SJCRH30 (cell line): Measurements from ENCODE around the gene SENP1. TPM values are rescaled to one million over a fixed set of nuclear protein-coding genes. Genes with fewer than 3 reads are reported as not detected.

Experiments used
- DNase-seq, 2 experiments: peaks; one replicate each; pipeline ENCODE4 v3.0.0-alpha.2; 2015 to 2020
- H3K27ac ChIP-seq: fragments of 250-450 bp; sonication (Bioruptor Pico); 2 replicates; pipeline ENCODE4 v1.5.1; 2020; ENCODE audit warnings: mild to moderate bottlenecking, moderate library complexity
- H3K27me3 ChIP-seq: fragments of 250-450 bp; sonication (Bioruptor Pico); 2 replicates; pipeline ENCODE4 v1.5.1; 2020; ENCODE audit warnings: mild to moderate bottlenecking, moderate library complexity
- H3K36me3 ChIP-seq: fragments of 250-450 bp; sonication (Bioruptor Pico); 2 replicates; pipeline ENCODE4 v1.5.1; 2020; ENCODE audit warnings: mild to moderate bottlenecking, moderate library complexity
- H3K4me1 ChIP-seq: fragments of 250-450 bp; sonication (Bioruptor Pico); 2 replicates; pipeline ENCODE4 v1.5.1; 2020; ENCODE audit warnings: mild to moderate bottlenecking, moderate library complexity
- H3K4me3 ChIP-seq: fragments of 250-450 bp; sonication (Bioruptor Pico); 2 replicates; pipeline ENCODE4 v1.5.1; 2020; ENCODE audit warnings: mild to moderate bottlenecking, moderate library complexity
- H3K9me3 ChIP-seq: fragments of 250-450 bp; sonication (Bioruptor Pico); replicated peaks from 2 replicates; pipeline ENCODE4 v1.5.1; 2020; ENCODE audit warnings: mild to moderate bottlenecking, moderate library complexity
- total RNA-seq: library from RNA; depleted of rRNA; stranded (reverse); fragments of >200 nt; shearing (Covaris generic); gene quantifications from 2 replicates; pipeline ENCODE4 v1.2.3, GENCODE V29; 2014

SENP1 gene
- total RNA-seq, 1 experiment from 2014 or later = 53.6 TPM

DNA sequence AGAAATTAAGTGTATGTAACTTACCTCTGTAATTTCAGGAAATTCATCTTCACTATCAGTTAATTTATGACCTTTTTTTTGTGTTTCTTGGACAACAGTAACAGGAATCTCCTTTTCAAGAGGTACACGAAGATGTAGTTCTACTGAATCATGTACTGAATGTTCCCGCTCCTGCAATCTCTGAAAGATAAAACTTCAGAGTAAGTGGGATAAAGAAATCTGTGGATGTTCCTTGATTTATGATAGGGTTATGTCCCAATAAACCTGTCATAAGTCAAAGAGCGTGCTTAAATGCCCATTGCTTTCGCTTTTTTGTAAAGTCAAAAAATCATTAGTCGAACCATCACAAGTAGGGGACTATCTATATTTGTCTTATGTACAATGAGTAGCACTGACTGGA lies 40.8 kb downstream of the SENP1 start:
- H3K9me3 ChIP-seq = no peaks in the 10 kb centered on the region; the same call in 1 of the 2 replicates
- H3K4me3 ChIP-seq = no peak overlapping the region
- DNase-seq = no peak
- H3K4me1 ChIP-seq = no peaks in the 10 kb centered on the region
- H3K27me3 ChIP-seq = no peaks in the 10 kb centered on the region
- no peak overlapping the region for H3K27ac ChIP-seq
- peaks cover 87% of the 10 kb centered on the region for H3K36me3 ChIP-seq

DNA sequence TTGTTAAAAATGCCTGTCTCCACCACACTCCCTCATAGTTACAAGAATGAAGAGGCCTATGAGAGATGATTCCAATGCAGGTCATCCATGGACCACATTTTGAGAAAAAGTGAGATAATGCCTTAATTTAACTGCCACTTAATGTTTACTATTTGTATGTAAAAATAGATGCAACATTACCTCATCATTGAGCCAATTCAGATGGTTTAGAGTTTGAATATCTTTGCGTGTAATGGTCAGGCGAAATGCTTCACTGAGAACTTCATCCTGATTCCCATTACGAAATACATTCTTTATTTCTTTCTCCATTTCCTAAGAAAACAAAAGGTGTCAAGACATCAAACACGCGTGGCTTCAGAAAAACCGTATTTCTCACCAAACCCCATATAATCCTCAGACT lies 42.3 kb downstream of the SENP1 start:
- H3K4me3 ChIP-seq = no peak overlapping the region

DNA sequence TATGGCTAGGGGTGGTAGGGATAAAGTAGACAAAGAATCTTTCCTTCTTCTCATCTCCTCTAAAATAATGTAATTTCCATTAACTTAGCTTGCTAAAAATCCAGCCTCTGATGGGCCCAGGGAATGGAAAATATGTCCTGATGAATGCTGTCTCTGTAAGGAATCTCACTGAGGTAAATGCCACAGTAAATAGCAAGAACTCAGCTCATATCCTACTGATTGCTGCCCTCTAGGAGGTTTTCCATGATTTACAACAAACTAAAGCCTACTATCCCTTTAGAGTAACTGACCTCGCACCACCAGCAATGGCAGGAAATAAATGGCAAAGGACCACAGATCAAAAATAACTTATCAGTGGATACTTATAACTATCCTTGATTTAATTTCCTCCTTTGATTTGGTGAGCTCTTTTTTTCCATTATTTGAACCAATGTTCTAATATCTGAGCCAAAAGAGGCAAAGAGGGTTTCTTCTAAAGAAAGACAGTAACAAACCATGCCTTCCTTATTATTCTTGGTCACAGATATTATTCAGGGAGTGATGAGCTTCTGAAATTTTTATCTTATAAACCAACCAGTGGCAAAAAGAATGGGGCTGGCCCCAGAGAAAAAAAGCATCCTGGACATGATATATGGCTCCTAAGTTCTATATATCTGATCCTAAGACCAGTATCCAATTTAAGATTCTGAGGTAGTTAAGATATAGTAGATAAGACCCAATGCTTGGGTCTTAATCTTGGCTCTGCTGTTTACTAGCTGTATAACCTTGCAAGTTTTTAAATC lies 43.8 kb downstream of the SENP1 start:
- peak in 1 of 2 experiments; percentile 29 for DNase-seq
- Histone ChIP-seq H3K4me1 (no peaks in the 10 kb centered on the region), H3K9me3 (peaks cover 4% of the 10 kb centered on the region), H3K36me3 (peaks cover 86% of the 10 kb centered on the region), H3K27ac (no peak overlapping the region), H3K4me3 (no peak overlapping the region), H3K27me3 (no peaks in the 10 kb centered on the region)

More for the DNA sequence above, 42.3 kb downstream of the SENP1 start:
- H3K4me1 ChIP-seq = no peaks in the 10 kb centered on the region
- peaks cover 93% of the 10 kb centered on the region for H3K36me3 ChIP-seq
- no peak for DNase-seq
- peaks cover 3% of the 10 kb centered on the region for H3K9me3 ChIP-seq
- H3K27me3 ChIP-seq = no peaks in the 10 kb centered on the region
- no peak overlapping the region for H3K27ac ChIP-seq

- DNase-seq = no peak
- no peak overlapping the region for H3K4me3 ChIP-seq
Measured at GRCh38 chr12:48060474-48060873, 45.4 kb downstream of the SENP1 start.

DNA sequence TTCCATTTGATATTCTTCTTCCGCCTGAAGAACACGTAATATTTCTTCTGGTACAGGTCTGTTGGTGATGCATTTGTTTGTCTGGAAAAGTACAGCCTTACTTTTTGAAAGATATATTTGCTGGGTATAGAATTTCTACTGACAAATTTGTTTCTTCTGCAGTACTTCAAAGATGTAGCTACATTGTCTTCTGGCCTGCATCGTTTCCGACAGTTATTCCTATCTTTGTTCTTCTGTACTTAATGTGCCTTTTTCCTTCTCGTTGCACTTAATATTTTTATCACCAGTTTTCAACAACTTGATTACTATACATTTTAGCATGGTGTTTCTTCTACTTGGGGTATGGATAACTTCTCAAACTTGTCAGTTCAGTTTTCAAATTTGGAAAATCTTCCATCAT lies 47.1 kb downstream of the SENP1 start:
- Histone ChIP-seq H3K4me3 (no peak overlapping the region), H3K9me3 (peaks cover 4% of the 10 kb centered on the region), H3K27ac (no peak overlapping the region), H3K27me3 (no peaks in the 10 kb centered on the region), H3K4me1 (no peaks in the 10 kb centered on the region), H3K36me3 (peaks cover 60% of the 10 kb centered on the region)
- no peak for DNase-seq

More at GRCh38 chr12:48060474-48060873, 45.4 kb downstream of the SENP1 start:
- Histone ChIP-seq H3K27me3 (no peaks in the 10 kb centered on the region), H3K36me3 (peaks cover 73% of the 10 kb centered on the region), H3K4me1 (no peaks in the 10 kb centered on the region), H3K27ac (no peak overlapping the region), H3K9me3 (peaks cover 4% of the 10 kb centered on the region)

- Histone ChIP-seq H3K36me3 (peaks cover 27% of the 10 kb centered on the region), H3K9me3 (peaks cover 4% of the 10 kb centered on the region; the same call in 1 of the 2 replicates), H3K27me3 (no peaks in the 10 kb centered on the region), H3K4me3 (no peak overlapping the region), H3K27ac (no peak overlapping the region), H3K4me1 (no peaks in the 10 kb centered on the region)
- peak in 1 of 2 experiments; percentile 16 for DNase-seq
Measured at GRCh38 chr12:48054955-48055821, 50.7 kb downstream of the SENP1 start.

DNA sequence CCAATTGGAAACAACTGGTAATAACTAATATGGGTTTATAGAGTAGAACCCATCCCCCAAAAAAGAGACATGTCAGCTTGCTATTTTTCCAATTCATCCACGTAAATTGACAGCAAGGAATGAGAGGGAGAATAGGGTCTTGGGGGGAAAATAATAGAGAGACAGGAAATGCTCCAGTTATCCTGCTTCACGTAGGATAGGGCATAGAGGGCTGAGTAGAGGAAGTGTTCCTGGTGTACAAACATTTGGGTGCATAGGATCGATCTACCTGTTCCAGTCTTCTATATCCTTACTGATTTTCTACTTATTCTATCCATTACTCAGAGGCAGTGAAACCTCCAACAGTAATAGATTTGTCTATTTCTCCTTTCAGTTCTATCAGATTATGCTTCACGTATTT lies 52.0 kb downstream of the SENP1 start:
- H3K27me3 ChIP-seq = no peaks in the 10 kb centered on the region
- DNase-seq = no peak
- peaks cover 23% of the 10 kb centered on the region for H3K36me3 ChIP-seq
- no peak overlapping the region for H3K4me3 ChIP-seq
- H3K4me1 ChIP-seq = no peaks in the 10 kb centered on the region
- no peak overlapping the region for H3K27ac ChIP-seq
- H3K9me3 ChIP-seq = peaks cover 4% of the 10 kb centered on the region; the same call in 1 of the 2 replicates

DNA sequence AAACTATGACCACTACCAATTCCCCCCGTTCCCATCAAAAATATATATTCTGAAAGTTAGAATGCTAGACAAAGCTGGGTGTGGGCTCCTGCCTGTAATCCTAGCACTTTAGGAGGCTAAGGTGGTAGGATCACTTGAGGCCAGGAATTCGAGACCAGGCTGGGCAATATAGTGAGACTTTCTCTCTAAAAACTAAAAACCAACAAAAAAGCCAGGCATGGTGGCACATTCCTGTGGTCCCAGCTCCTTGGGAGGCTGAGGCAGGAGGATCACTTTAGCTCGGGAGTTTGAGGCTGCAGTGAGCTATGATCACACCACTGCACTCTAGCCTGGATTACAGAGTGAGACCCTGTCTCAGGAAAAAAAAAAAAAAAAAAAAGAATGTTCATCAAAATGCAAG lies 52.8 kb downstream of the SENP1 start:
- Histone ChIP-seq H3K9me3 (no peaks in the 10 kb centered on the region), H3K4me3 (no peak overlapping the region), H3K4me1 (no peaks in the 10 kb centered on the region), H3K27ac (no peak overlapping the region), H3K36me3 (peaks cover 21% of the 10 kb centered on the region), H3K27me3 (no peaks in the 10 kb centered on the region)
- no peak for DNase-seq

- H3K36me3 ChIP-seq = peaks cover 30% of the 10 kb centered on the region
- no peak overlapping the region for H3K27ac ChIP-seq
- H3K9me3 ChIP-seq = no peaks in the 10 kb centered on the region
- no peak for DNase-seq
- H3K4me3 ChIP-seq = no peak overlapping the region
- no peaks in the 10 kb centered on the region for H3K4me1 ChIP-seq
- no peaks in the 10 kb centered on the region for H3K27me3 ChIP-seq
Measured at GRCh38 chr12:48051681-48052080, 54.2 kb downstream of the SENP1 start.

DNA sequence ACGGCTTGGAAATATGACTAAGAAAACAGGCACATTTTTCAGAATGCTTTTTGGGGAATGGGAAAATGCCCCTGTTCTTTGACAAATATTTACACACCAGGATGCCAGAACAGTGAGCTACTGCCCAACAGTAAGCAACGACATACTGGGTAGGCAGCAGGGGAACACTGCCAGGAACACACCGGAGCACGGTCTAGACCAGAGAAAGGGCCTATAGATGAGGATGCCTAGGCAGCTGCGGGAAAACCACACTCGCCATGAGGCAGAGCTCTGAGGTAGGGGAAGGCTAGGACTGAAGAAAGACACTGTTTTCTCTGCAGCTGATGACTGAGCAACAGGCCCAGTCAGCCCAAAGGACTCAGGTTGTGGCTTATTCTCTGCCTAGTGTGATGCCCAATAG lies 55.7 kb downstream of the SENP1 start:
- Histone ChIP-seq H3K36me3 (peaks cover 42% of the 10 kb centered on the region), H3K4me3 (no peak overlapping the region), H3K4me1 (no peaks in the 10 kb centered on the region), H3K27ac (no peak overlapping the region), H3K27me3 (no peaks in the 10 kb centered on the region), H3K9me3 (no peaks in the 10 kb centered on the region)
- DNase-seq = no peak

- Histone ChIP-seq H3K27ac (no peak overlapping the region), H3K36me3 (peaks cover 60% of the 10 kb centered on the region), H3K4me1 (no peaks in the 10 kb centered on the region), H3K9me3 (no peaks in the 10 kb centered on the region), H3K4me3 (no peak overlapping the region), H3K27me3 (no peaks in the 10 kb centered on the region)
- DNase-seq = no peak
Measured at GRCh38 chr12:48045965-48046518, 59.8 kb downstream of the SENP1 start.

- Histone ChIP-seq H3K27me3 (no peaks in the 10 kb centered on the region), H3K4me1 (no peaks in the 10 kb centered on the region)
Measured at GRCh38 chr12:48045061-48045846, 60.6 kb downstream of the SENP1 start.

GRCh38 chr12:48044396-48044795 lies 61.5 kb downstream of the SENP1 start:
- DNase-seq = no peak
- H3K27me3 ChIP-seq = no peaks in the 10 kb centered on the region

More at GRCh38 chr12:48045061-48045846, 60.6 kb downstream of the SENP1 start:
- no peak overlapping the region for H3K4me3 ChIP-seq
- no peak for DNase-seq
- peaks cover 60% of the 10 kb centered on the region for H3K36me3 ChIP-seq
- no peaks in the 10 kb centered on the region for H3K9me3 ChIP-seq
- no peak overlapping the region for H3K27ac ChIP-seq

DNA sequence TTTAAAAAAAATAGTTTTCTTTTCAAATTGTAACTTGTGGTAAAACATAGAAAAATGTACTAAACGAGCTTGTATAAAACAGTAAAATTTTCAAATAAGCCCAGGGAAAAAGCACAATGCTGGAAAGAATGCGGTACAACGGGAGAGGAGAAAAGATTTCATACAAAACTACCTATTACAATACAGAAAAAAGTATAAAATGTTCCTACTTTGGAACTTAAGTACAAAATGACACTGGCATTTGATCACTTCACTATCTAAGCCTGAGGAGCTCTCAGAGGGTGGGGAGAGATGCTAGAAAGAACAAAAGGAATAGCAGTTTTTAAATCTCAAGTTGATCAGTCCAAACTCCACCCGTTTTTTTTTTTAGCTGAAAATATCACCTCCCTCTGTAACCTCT lies 62.1 kb downstream of the SENP1 start:
- Histone ChIP-seq H3K36me3 (peaks cover 50% of the 10 kb centered on the region), H3K9me3 (no peaks in the 10 kb centered on the region), H3K4me1 (no peaks in the 10 kb centered on the region), H3K4me3 (no peak overlapping the region), H3K27me3 (no peaks in the 10 kb centered on the region), H3K27ac (no peak overlapping the region)
- DNase-seq = no peak

More at GRCh38 chr12:48044396-48044795, 61.5 kb downstream of the SENP1 start:
- no peaks in the 10 kb centered on the region for H3K4me1 ChIP-seq
- H3K27ac ChIP-seq = no peak overlapping the region
- peaks cover 55% of the 10 kb centered on the region for H3K36me3 ChIP-seq
- no peak overlapping the region for H3K4me3 ChIP-seq
- no peaks in the 10 kb centered on the region for H3K9me3 ChIP-seq
